RWPE1 (cell line): ENCODE results near the gene TNFRSF6B.
"Not testable (repeated sequence)": the region's sequence is repeated elsewhere in the genome, so short reads cannot be mapped to it uniquely, and the experiment has no call there.

ENCODE experiments used
- CTCF ChIA-PET: fragments of 350-600 bp; sonication (Branson Sonifier 250); formaldehyde crosslinking; extraction: SDS; loops from one replicate; lab custom pipeline; 2021; lab: Yijun Ruan, JAX
- POLR2A ChIA-PET: fragments of 400-600 bp; formaldehyde crosslinking; extraction: SDS; loops from one replicate; lab custom pipeline; 2020; ENCODE audit warnings: antibody characterized with exemption; ENCODE audit not compliant: low non-redundant PET; lab: Yijun Ruan, JAX
- DNase-seq: peaks from one replicate; pipeline ENCODE4 v3.0.0; 2012; ENCODE audit warnings: low spot score
- H3K27ac ChIP-seq: fragments of 450-650 bp; 2 replicates; pipeline ENCODE4 v1.5.1; 2017
- CTCF ChIP-seq: fragments of 450-650 bp; conservative IDR thresholded peaks from 2 replicates; pipeline ENCODE4 v1.5.1; 2017; ENCODE audit warnings: low read depth, mild to moderate bottlenecking

The TNFRSF6B gene

DNA sequence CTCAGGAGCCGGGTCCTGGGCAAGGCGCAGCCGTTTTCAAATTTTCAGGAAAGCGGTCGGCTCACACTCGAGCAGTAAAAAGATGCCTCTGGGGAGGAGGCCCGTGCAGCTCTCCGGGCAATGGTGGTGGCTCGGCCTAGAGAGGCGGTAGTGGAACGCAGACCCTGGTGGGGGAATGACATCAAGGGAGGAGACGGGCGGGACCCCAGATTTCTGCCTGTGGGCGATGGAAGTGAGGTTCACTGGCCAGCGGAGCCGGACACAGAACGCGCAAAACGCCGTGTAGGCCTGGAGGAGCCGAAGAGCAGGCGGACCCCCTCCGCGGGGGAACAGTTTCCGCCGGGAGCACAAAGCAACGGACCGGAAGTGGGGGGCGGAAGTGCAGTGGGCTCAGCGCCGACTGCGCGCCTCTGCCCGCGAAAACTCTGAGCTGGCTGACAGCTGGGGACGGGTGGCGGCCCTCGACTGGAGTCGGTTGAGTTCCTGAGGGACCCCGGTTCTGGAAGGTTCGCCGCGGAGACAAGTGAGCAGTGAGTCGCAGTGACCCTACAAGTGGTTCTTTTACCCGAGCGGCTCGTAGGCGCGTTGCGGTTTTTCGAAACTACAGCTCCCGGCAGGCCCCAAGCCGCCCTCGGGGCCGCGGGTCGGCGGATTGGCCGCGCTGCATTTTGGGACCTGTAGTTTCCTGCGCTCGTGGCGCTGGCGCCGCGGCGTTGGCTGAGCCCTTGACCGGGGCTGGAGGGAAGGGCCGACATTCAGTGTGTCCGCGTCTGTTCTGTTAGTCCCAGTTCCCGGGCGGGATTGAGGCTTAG is 38.3 kb upstream of the TNFRSF6B start, which contains the start of gene RTEL1:
Gene RTEL1, plus strand, starts transcription at position 376 of the 812 bp plus-strand sequence. CDS start 1,091 bp downstream, outside the sequence.
- POLR2A ChIA-PET, result interaction anchor here (0.5 to 1.2 kb wide), 7 partner anchors 8 to 89 kb away, joined by 3 to 7 read pairs (median 3); partner anchors contain the start of genes GMEB2 and HELZ2
- TF ChIP-seq CTCF, result no peak
- peak within 1 kb of the TSS; percentile 89 for H3K27ac ChIP-seq
- CTCF ChIA-PET, result interaction anchor here (0.5 to 1.7 kb wide), 5 partner anchors 16 to 395 kb away, joined by 3 to 8 read pairs (median 4); partner anchors contain the start of gene PTK6
- DNase-seq, result peak; percentile 99

GRCh38 chr20:63658749-63659187 is 37.7 kb upstream of the TNFRSF6B start:
- peak overlapping the region; percentile 89 for H3K27ac ChIP-seq
- ChIA-PET POLR2A (interaction anchor here (0.6 to 1.2 kb wide), 6 partner anchors 13 to 85 kb away, joined by 3 to 7 read pairs (median 3); partner anchors contain the start of genes GMEB2 and HELZ2), CTCF (interaction anchor here (0.5 to 1.7 kb wide), 4 partner anchors 16 to 394 kb away, joined by 3 to 8 read pairs (median 4); partner anchors contain the start of gene PTK6)
- no peak for TF ChIP-seq CTCF
- peak; percentile 53 for DNase-seq

DNA sequence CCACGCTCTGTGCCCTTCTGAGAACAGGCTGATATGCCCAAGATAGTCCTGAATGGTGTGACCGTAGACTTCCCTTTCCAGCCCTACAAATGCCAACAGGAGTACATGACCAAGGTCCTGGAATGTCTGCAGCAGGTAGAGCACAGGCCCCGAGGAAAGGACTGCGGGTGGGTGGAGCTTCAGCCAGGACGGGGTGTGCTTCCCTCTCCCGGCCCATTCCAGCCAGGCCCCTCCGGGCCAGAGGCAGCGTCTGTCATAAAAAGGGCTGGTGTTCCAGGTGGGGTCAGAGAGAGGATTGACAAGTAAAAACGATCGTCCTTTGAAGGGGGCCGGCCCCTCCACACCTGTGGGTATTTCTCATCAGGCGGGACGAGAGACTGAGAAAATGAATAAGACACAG is 37.1 kb upstream of the TNFRSF6B start:
- POLR2A ChIA-PET, result interaction anchor here (1.0 kb wide), 1 partner anchor 12 kb away, joined by 3 read pairs; no protein-coding TSS in a partner anchor
- CTCF ChIA-PET, result no interaction called here
- TF ChIP-seq CTCF, result no peak
- H3K27ac ChIP-seq, result peak overlapping the region; percentile 89
- DNase-seq, result peak; percentile 68

DNA sequence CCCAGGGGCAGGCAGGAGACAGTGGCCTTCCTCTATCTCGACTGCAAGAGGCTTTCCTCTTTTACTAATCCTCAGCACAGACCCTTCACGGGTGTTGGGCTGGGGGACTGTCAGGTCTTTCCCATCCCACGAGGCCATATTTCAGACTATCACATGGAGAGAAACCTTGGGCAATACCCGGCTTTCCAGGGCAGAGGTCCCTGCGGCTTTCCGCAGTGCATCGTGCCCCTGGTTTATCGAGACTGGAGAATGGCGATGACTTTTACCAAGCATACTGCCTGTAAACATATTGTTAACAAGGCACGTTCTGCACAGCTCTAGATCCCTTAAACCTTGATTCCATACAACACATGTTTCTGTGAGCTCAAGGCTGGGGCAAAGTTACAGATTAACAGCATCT is 36.3 kb upstream of the TNFRSF6B start:
- H3K27ac ChIP-seq, CTCF ChIA-PET, POLR2A ChIA-PET, DNase-seq: not testable (repeated sequence)

DNA sequence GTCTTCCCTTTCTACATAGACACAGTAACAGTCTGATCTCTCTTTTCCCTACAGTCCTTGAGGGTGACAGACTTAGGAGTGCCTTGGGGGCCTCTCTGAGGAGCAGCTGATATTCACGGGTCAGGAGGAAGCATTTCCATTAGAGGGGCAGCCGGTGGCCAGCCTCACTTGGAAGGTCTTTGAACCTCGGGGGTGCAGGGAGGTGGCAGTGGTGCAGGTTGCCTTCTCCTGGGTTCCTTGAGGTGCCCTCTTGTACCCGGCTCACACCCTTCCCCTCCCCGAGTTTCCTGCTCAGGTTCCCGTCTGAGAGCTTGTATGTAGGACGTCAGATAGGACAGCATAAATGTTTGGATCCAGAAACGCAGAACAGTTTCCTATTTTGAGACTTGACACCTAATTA is 35.8 kb upstream of the TNFRSF6B start:
- ChIA-PET CTCF (interaction anchor here (0.6 kb wide), 1 partner anchor 14 kb away, joined by 3 read pairs; no protein-coding TSS in a partner anchor), POLR2A (interaction anchor here (0.6 to 1.1 kb wide), 2 partner anchors 19 to 123 kb away, joined by 3 read pairs; no protein-coding TSS in a partner anchor)
- no peak overlapping the region for H3K27ac ChIP-seq
- no peak for DNase-seq
- TF ChIP-seq CTCF, result no peak

GRCh38 chr20:63661108-63661507 is 35.3 kb upstream of the TNFRSF6B start:
- no peak for TF ChIP-seq CTCF
- DNase-seq, result no peak
- ChIA-PET POLR2A (interaction anchor here (0.6 to 1.1 kb wide), 3 partner anchors 19 to 123 kb away, joined by 3 read pairs; no protein-coding TSS in a partner anchor), CTCF (interaction anchor here (0.6 to 1.0 kb wide), 3 partner anchors 14 to 123 kb away, joined by 3 to 6 read pairs (median 3); partner anchors contain the start of gene PTK6)
- H3K27ac ChIP-seq, result 0 out of 2 replicates have a peak overlapping the region, but pooled peaks have one; percentile 0
